HepG2 (cell line): ENCODE data around the gene PGM3. TPM values are rescaled to one million over a fixed set of nuclear protein-coding genes. Genes with fewer than 3 reads are reported as not detected.

Experiments used
- BORCS8-MEF2B ChIP-seq: sonication (generic); formaldehyde crosslinking; IDR thresholded peaks from 2 replicates; pipeline ENCODE4 v1.8.0; 2022; ENCODE audit warnings: mild to moderate bottlenecking, missing genetic modification reagents
- ELF3 ChIP-seq: IDR thresholded peaks from 2 replicates; pipeline ENCODE4 v1.6.1; 2016; ENCODE audit warnings: missing genetic modification reagents, missing compliant biosample characterization
- EP300 ChIP-seq, 3 experiments: sonication (generic) in 1 of 3; formaldehyde crosslinking in 1 of 3; IDR thresholded peaks; 2 replicates each; pipeline versions ENCODE4 v1.5.1 to v1.6.1; 2011 to 2020; ENCODE audit warnings: low read depth in 2 of 3, low read length in 2 of 3, borderline replicate concordance in 1 of 3, improper control_type of control experiment in 1 of 3, mild to moderate bottlenecking in 1 of 3, missing genetic modification reagents in 1 of 3, moderate library complexity in 1 of 3
- FOSL1 ChIP-seq: sonication (generic); formaldehyde crosslinking; IDR thresholded peaks from 2 replicates; pipeline ENCODE4 v1.9.0; 2021; ENCODE audit warnings: missing genetic modification reagents, borderline replicate concordance
- MYNN ChIP-seq: sonication (generic); formaldehyde crosslinking; IDR thresholded peaks from 2 replicates; pipeline ENCODE4 v1.4.0; 2020; ENCODE audit warnings: mild to moderate bottlenecking, low read depth, missing genetic modification reagents
- PRMT3 ChIP-seq: sonication (generic); formaldehyde crosslinking; IDR thresholded peaks from 2 replicates; pipeline ENCODE4 v1.8.1; 2022; ENCODE audit warnings: low read depth, mild to moderate bottlenecking, moderate library complexity, missing genetic modification reagents, borderline replicate concordance
- RAD51 ChIP-seq: fragments of 450-650 bp; IDR thresholded peaks from 2 replicates; pipeline ENCODE4 v1.6.1; 2016; ENCODE audit warnings: borderline replicate concordance
- SMC3 ChIP-seq: IDR thresholded peaks from 2 replicates; pipeline ENCODE4 v1.6.1; 2011; ENCODE audit warnings: low read length, improper control_type of control experiment
- SP140L ChIP-seq: sonication (generic); formaldehyde crosslinking; IDR thresholded peaks from 2 replicates; pipeline ENCODE4 v1.4.0; 2020; ENCODE audit warnings: missing genetic modification reagents, borderline replicate concordance
- THAP11 ChIP-seq: IDR thresholded peaks from 2 replicates; pipeline ENCODE4 v1.6.1; 2016; ENCODE audit warnings: missing biosample characterization, missing genetic modification reagents
- ZNF713 ChIP-seq: sonication (generic); formaldehyde crosslinking; IDR thresholded peaks from 2 replicates; pipeline ENCODE4 v1.4.0; 2020; ENCODE audit warnings: mild to moderate bottlenecking, missing genetic modification reagents
- ZNF747 ChIP-seq: sonication (generic); formaldehyde crosslinking; IDR thresholded peaks from 2 replicates; pipeline ENCODE4 v1.8.1; 2023; ENCODE audit warnings: missing genetic modification reagents, mild to moderate bottlenecking, borderline replicate concordance
- ZNF768 ChIP-seq: sonication (generic); formaldehyde crosslinking; IDR thresholded peaks from 2 replicates; pipeline ENCODE4 v1.4.0; 2020; ENCODE audit warnings: missing genetic modification reagents
- polyA plus RNA-seq, 8 experiments: library from polyadenylated mRNA; depleted of rRNA in 3 of 8; stranded (reverse) in 7 of 8; unstranded in 1 of 8; fragments of >200 nt; fragmentation: Illumina TruSeq in 4 of 8; extraction: Trizol in 4 of 8; gene quantifications; 2 replicates each; pipeline versions ENCODE4 v1.2.1 to v1.2.3, GENCODE V29; 2011 to 2016; ENCODE audit warnings: low read depth in 4 of 8, missing spikeins in 1 of 8, mixed read lengths in 1 of 8; ENCODE audit not compliant: insufficient read depth in 1 of 8
- total RNA-seq, 5 experiments: library from RNA; depleted of rRNA; stranded (reverse); fragments of >200 nt; fragmentation: Illumina TruSeq; extraction: Trizol; gene quantifications; 2 replicates each; pipeline ENCODE4 v1.2.3, GENCODE V29; 2016; ENCODE audit warnings: low read depth in 1 of 5
- TF ChIP-seq, protein P1 (sequence below): sonication (generic); formaldehyde crosslinking; conservative IDR thresholded peaks from 2 replicates; pipeline ENCODE4 v1.8.0; 2022; ENCODE audit warnings: low read depth, missing genetic modification reagents
- TF ChIP-seq, protein P2 (sequence below): sonication (generic); formaldehyde crosslinking; IDR thresholded peaks from 2 replicates; pipeline ENCODE4 v1.5.0; 2020; ENCODE audit warnings: mild to moderate bottlenecking, missing genetic modification reagents, borderline replicate concordance
- TF ChIP-seq, protein P3 (sequence below): IDR thresholded peaks from 2 replicates; pipeline ENCODE4 v1.6.1; 2016
- TF ChIP-seq, protein P4 (sequence below): sonication (generic); formaldehyde crosslinking; IDR thresholded peaks from 2 replicates; pipeline ENCODE4 v1.4.0; 2020; ENCODE audit warnings: missing genetic modification reagents, borderline replicate concordance

PGM3 gene
- total and polyA plus RNA-seq, 2 of the 13 experiments (the other 11 are each of a cell fraction or from before 2014, with no cell fraction given), result 72.5 to 163 TPM

DNA sequence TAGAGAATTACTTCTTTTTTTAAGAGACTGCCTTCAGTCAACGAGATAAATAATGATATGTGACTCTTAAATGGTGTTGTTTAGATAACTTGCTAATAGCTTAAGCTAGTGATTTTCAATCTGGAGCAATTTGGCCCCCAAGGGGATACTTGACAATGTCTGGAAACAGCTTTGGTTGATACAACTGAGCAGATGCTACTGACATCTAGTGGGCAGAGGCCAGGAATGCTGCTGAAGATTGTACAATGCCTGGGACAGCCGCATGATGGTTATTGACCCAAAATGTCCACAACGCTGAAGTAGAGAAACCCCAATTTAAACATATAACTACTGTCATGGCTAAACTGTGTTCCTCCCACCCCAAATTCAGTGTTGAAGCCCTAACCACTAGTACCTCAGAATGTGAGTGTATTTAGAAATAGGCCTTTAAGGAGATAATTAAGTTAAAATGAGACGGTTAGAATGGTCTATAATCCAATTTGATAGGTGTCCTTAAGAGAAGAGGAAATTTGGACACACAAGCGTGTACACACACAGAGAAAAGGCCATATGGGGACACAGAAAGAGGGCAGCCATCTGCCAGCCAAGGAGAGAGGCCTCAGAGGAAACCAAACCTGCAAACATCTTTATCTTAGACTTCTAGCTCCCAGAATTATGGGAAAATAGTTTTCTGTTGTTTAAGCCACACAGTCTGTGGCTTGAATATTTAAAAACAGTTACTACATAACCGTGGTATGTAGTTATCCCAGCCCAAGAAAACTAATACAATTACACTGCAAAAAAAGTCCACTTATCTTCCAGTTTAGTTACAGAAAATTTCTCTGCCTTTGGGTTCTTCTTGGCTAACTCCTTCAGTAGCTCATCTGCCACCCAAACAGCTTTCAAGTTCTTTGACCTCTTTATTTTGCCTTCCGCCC, 22.3 kb upstream of the PGM3 start (continued):
- TF ChIP-seq, protein P1, sequence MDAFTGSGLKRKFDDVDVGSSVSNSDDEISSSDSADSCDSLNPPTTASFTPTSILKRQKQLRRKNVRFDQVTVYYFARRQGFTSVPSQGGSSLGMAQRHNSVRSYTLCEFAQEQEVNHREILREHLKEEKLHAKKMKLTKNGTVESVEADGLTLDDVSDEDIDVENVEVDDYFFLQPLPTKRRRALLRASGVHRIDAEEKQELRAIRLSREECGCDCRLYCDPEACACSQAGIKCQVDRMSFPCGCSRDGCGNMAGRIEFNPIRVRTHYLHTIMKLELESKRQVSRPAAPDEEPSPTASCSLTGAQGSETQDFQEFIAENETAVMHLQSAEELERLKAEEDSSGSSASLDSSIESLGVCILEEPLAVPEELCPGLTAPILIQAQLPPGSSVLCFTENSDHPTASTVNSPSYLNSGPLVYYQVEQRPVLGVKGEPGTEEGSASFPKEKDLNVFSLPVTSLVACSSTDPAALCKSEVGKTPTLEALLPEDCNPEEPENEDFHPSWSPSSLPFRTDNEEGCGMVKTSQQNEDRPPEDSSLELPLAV (CRISPR knock-in tag), result no peak
- TF ChIP-seq ZNF768, result no peak
- no peak for TF ChIP-seq ELF3 (CRISPR knock-in tag)
- TF ChIP-seq EP300 (IDR thresholded peaks at IDR 0.05; ENCODE audit: low read depth in 2 of 2, low read length in 2 of 2), result no peak
- TF ChIP-seq EP300 (CRISPR knock-in tag; IDR thresholded peaks at IDR 0.05; ENCODE audit: borderline replicate concordance), result no peak
- no peak for TF ChIP-seq THAP11
- TF ChIP-seq, protein P2, sequence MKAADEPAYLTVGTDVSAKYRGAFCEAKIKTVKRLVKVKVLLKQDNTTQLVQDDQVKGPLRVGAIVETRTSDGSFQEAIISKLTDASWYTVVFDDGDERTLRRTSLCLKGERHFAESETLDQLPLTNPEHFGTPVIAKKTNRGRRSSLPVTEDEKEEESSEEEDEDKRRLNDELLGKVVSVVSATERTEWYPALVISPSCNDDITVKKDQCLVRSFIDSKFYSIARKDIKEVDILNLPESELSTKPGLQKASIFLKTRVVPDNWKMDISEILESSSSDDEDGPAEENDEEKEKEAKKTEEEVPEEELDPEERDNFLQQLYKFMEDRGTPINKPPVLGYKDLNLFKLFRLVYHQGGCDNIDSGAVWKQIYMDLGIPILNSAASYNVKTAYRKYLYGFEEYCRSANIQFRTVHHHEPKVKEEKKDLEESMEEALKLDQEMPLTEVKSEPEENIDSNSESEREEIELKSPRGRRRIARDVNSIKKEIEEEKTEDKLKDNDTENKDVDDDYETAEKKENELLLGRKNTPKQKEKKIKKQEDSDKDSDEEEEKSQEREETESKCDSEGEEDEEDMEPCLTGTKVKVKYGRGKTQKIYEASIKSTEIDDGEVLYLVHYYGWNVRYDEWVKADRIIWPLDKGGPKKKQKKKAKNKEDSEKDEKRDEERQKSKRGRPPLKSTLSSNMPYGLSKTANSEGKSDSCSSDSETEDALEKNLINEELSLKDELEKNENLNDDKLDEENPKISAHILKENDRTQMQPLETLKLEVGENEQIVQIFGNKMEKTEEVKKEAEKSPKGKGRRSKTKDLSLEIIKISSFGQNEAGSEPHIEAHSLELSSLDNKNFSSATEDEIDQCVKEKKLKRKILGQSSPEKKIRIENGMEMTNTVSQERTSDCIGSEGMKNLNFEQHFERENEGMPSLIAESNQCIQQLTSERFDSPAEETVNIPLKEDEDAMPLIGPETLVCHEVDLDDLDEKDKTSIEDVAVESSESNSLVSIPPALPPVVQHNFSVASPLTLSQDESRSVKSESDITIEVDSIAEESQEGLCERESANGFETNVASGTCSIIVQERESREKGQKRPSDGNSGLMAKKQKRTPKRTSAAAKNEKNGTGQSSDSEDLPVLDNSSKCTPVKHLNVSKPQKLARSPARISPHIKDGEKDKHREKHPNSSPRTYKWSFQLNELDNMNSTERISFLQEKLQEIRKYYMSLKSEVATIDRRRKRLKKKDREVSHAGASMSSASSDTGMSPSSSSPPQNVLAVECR (CRISPR knock-in tag), result no peak; the same call in 1 of the 2 replicates
- TF ChIP-seq MYNN (CRISPR knock-in tag), result no peak
- no peak for TF ChIP-seq BORCS8-MEF2B (CRISPR knock-in tag)
- no peak for TF ChIP-seq RAD51
- peak; percentile 83 for TF ChIP-seq SMC3
- no peak for TF ChIP-seq PRMT3 (CRISPR knock-in tag)
- TF ChIP-seq, protein P3, sequence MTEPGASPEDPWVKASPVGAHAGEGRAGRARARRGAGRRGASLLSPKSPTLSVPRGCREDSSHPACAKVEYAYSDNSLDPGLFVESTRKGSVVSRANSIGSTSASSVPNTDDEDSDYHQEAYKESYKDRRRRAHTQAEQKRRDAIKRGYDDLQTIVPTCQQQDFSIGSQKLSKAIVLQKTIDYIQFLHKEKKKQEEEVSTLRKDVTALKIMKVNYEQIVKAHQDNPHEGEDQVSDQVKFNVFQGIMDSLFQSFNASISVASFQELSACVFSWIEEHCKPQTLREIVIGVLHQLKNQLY, result no peak
- TF ChIP-seq, protein P4, sequence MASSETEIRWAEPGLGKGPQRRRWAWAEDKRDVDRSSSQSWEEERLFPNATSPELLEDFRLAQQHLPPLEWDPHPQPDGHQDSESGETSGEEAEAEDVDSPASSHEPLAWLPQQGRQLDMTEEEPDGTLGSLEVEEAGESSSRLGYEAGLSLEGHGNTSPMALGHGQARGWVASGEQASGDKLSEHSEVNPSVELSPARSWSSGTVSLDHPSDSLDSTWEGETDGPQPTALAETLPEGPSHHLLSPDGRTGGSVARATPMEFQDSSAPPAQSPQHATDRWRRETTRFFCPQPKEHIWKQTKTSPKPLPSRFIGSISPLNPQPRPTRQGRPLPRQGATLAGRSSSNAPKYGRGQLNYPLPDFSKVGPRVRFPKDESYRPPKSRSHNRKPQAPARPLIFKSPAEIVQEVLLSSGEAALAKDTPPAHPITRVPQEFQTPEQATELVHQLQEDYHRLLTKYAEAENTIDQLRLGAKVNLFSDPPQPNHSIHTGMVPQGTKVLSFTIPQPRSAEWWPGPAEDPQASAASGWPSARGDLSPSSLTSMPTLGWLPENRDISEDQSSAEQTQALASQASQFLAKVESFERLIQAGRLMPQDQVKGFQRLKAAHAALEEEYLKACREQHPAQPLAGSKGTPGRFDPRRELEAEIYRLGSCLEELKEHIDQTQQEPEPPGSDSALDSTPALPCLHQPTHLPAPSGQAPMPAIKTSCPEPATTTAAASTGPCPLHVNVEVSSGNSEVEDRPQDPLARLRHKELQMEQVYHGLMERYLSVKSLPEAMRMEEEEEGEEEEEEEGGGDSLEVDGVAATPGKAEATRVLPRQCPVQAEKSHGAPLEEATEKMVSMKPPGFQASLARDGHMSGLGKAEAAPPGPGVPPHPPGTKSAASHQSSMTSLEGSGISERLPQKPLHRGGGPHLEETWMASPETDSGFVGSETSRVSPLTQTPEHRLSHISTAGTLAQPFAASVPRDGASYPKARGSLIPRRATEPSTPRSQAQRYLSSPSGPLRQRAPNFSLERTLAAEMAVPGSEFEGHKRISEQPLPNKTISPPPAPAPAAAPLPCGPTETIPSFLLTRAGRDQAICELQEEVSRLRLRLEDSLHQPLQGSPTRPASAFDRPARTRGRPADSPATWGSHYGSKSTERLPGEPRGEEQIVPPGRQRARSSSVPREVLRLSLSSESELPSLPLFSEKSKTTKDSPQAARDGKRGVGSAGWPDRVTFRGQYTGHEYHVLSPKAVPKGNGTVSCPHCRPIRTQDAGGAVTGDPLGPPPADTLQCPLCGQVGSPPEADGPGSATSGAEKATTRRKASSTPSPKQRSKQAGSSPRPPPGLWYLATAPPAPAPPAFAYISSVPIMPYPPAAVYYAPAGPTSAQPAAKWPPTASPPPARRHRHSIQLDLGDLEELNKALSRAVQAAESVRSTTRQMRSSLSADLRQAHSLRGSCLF, result no peak
- TF ChIP-seq ZNF747 (CRISPR knock-in tag), result no peak
- TF ChIP-seq SP140L (CRISPR knock-in tag), result no peak
- TF ChIP-seq FOSL1 (CRISPR knock-in tag), result no peak
- TF ChIP-seq ZNF713 (CRISPR knock-in tag), result no peak
